ENCODE results near the gene ACOXL. TPM values are rescaled to one million over a fixed set of nuclear protein-coding genes. Genes with fewer than 3 reads are reported as not detected.

Gene ACOXL
- total and polyA plus RNA-seq, 10 of the 15 experiments (the other 5 are each of a cell fraction or from before 2014, with no cell fraction given) = 0.05 to 1.3 (median 0.71) TPM

GRCh38 chr2:110718382-110718781 lies 14.0 kb upstream of the ACOXL start:
- CTCF ChIA-PET = interaction anchor here (0.8 to 1.2 kb wide), 3 partner anchors 17 to 39 kb away, joined by 3 to 5 read pairs (median 3); no protein-coding TSS in a partner anchor
- POLR2A ChIA-PET = interaction anchor here (1.0 to 1.6 kb wide), 3 partner anchors 17 to 41 kb away, joined by 3 to 4 read pairs (median 3); partner anchors contain the start of gene BUB1
- Histone ChIP-seq H3K9me3 (replicated peaks; ENCODE audit: control insufficient read depth, insufficient read depth, low read length) (no peaks in the 10 kb centered on the region), H3K4me2 (ENCODE audit: control insufficient read depth, insufficient read depth) (0 out of 2 replicates have a peak overlapping the region, but pooled peaks have one; percentile 7), H3K79me2 (ENCODE audit: control insufficient read depth, insufficient read depth, low read length) (no peaks in the 10 kb centered on the region), H3K4me1 (ENCODE audit: control insufficient read depth, insufficient read depth, low read length) (no peaks in the 10 kb centered on the region), H3K27me3 (replicated peaks in 1 of 2; ENCODE audit: control insufficient read depth in 2 of 2, insufficient read depth in 2 of 2, low read length in 1 of 2) (peaks cover 0 to 3% of the 10 kb centered on the region in 2 experiments; a peak in 1 of 4 replicates), H3K9ac (ENCODE audit: control insufficient read depth, insufficient read depth, low read length) (no peak overlapping the region), H4K20me1 (ENCODE audit: control insufficient read depth, insufficient read depth) (no peaks in the 10 kb centered on the region), H3K36me3 (ENCODE audit: control insufficient read depth in 2 of 2, insufficient read depth in 2 of 2, low read length in 1 of 2) (no peaks in the 10 kb centered on the region), H3K27ac (ENCODE audit: control insufficient read depth, insufficient read depth) (no peak overlapping the region), H2AFZ (ENCODE audit: control insufficient read depth, low read depth, low read length) (no peak overlapping the region), H3K4me3 (no peak overlapping the region)
- FAIRE-seq (no peak), ATAC-seq (peak; percentile 65), DNase-seq (ENCODE audit: low read depth, low spot score) (no peak)
- in situ Hi-C loops (cut with MboI) (no loop called here), intact Hi-C loops (cut with micrococcal nuclease; ENCODE audit: unreplicated experiment) (no loop called here)
- BruUV-seq (replicated peaks) = no TSS peak
- 0% methylated on average over 2 of the region's 2 CpGs for WGBS (ENCODE audit: insufficient coverage, insufficient replicate concordance, low lambda C conversion rate, missing lambda C conversion rate)
- SMC1A ChIA-PET (ENCODE audit: uncharacterized antibody, unreplicated experiment) = interaction anchor here (1.0 to 6.9 kb wide), 9 partner anchors 9 to 41 kb away, joined by 3 to 43 read pairs (median 6); partner anchors contain the start of genes ACOXL and BUB1
- RAD21 ChIA-PET (ENCODE audit: unreplicated experiment) = interaction anchor here (1.0 to 2.1 kb wide), 6 partner anchors 9 to 40 kb away, joined by 3 to 11 read pairs (median 6); partner anchors contain the start of genes ACOXL and BUB1
- TF ChIP-seq ESRRA (IDR thresholded peaks at IDR 0.05; ENCODE audit: low read length) (no peak), RUNX3 (IDR thresholded peaks at IDR 0.05; ENCODE audit: low read length) (peak; percentile 65; the same call in 1 of the 2 replicates), TBL1XR1 (IDR thresholded peaks at IDR 0.05; ENCODE audit: low read depth, low read length) (no peak), POLR2AphosphoS2 (IDR thresholded peaks at IDR 0.05; ENCODE audit: low read depth, low read length) (no peak), USF1 (IDR thresholded peaks at IDR 0.05; ENCODE audit: borderline replicate concordance, extremely low read length, insufficient read depth, low read depth, low read length) (no peak), ZNF207 (IDR thresholded peaks at IDR 0.05; ENCODE audit: borderline replicate concordance) (no peak), CHD1 (IDR thresholded peaks at IDR 0.05; ENCODE audit: low read depth, low read length) (no peak), ZNF384 (IDR thresholded peaks at IDR 0.05; ENCODE audit: borderline replicate concordance, low read depth, low read length) (peak; percentile 45; the same call in 1 of the 2 replicates), CREB1 (IDR thresholded peaks at IDR 0.05; ENCODE audit: low read depth) (no peak), FOXM1 (IDR thresholded peaks at IDR 0.05; ENCODE audit: low read depth, low read length) (peak; percentile 78; the same call in 1 of the 2 replicates), SMAD1 (IDR thresholded peaks at IDR 0.05; ENCODE audit: low read depth, partially characterized antibody) (peak; percentile 36), RELA (IDR thresholded peaks at IDR 0.05; ENCODE audit: borderline replicate concordance, partially characterized antibody) (peak; percentile 33), SREBF1 (IDR thresholded peaks at IDR 0.05; ENCODE audit: low read length) (no peak), HCFC1 (IDR thresholded peaks at IDR 0.05; ENCODE audit: low read length) (no peak), ZBED1 (IDR thresholded peaks at IDR 0.05; ENCODE audit: borderline replicate concordance) (0 out of 2 replicates have a peak, but pooled peaks have one; percentile 28), PBX3 (IDR thresholded peaks at IDR 0.05; ENCODE audit: insufficient replicate concordance, low read depth, low read length) (no peak), NFIC (IDR thresholded peaks at IDR 0.05; ENCODE audit: low read depth, low read length) (peak; percentile 81; the same call in 1 of the 2 replicates), NKRF (conservative IDR thresholded peaks at IDR 0.05) (no peak), MTA3 (IDR thresholded peaks at IDR 0.05; ENCODE audit: borderline replicate concordance, low read length) (no peak), EP300 (IDR thresholded peaks at IDR 0.05; ENCODE audit: borderline replicate concordance in 1 of 2, control insufficient read depth in 1 of 2, low read depth in 2 of 2, low read length in 2 of 2) (peak in 1 of 2 experiments; percentile 42; a peak in 1 of 4 replicates), NRF1 (conservative IDR thresholded peaks at IDR 0.05; ENCODE audit: low read depth, low read length) (no peak), TCF7 (IDR thresholded peaks at IDR 0.05; ENCODE audit: borderline replicate concordance) (no peak)

All from GM12878 (cell line).